IPS-18a (cell line): ENCODE data around the gene MORF4L1.
"Not testable (repeated sequence)": the region's sequence is repeated elsewhere in the genome, so short reads cannot be mapped to it uniquely, and the experiment has no call there.

Source experiments
- H3K27ac ChIP-seq: one replicate; pipeline ENCODE4 v1.5.1; 2013; ENCODE audit warnings: low read length
- H3K27me3 ChIP-seq: one replicate; pipeline ENCODE4 v1.6.1; 2013; ENCODE audit warnings: mild to moderate bottlenecking, low read length; ENCODE audit not compliant: control insufficient read depth, insufficient read depth
- H3K36me3 ChIP-seq: one replicate; pipeline ENCODE4 v1.6.1; 2013; ENCODE audit warnings: low read depth, low read length; ENCODE audit not compliant: control insufficient read depth
- H3K4me1 ChIP-seq: one replicate; pipeline ENCODE4 v1.6.1; 2013; ENCODE audit warnings: low read depth, low read length; ENCODE audit not compliant: control insufficient read depth
- H3K4me3 ChIP-seq: one replicate; pipeline ENCODE4 v1.5.1; 2013; ENCODE audit warnings: low read length
- H3K9ac ChIP-seq: one replicate; pipeline ENCODE4 v1.6.1; 2013; ENCODE audit warnings: mild to moderate bottlenecking, low read length, moderate library complexity
- H3K9me3 ChIP-seq: one replicate; pipeline ENCODE4 v1.6.1; 2013; ENCODE audit warnings: low read depth, low read length; ENCODE audit not compliant: control insufficient read depth

MORF4L1 gene

GRCh38 chr15:78921517-78921916 is 48.8 kb downstream of the MORF4L1 start:
- no peak overlapping the region for H3K27ac ChIP-seq
- H3K36me3 ChIP-seq, result peaks cover 30% of the 10 kb centered on the region
- no peak overlapping the region for H3K4me3 ChIP-seq
- no peaks in the 10 kb centered on the region for H3K9me3 ChIP-seq
- no peaks in the 10 kb centered on the region for H3K4me1 ChIP-seq
- H3K9ac ChIP-seq, result no peak overlapping the region
- H3K27me3 ChIP-seq, result no peaks in the 10 kb centered on the region

DNA sequence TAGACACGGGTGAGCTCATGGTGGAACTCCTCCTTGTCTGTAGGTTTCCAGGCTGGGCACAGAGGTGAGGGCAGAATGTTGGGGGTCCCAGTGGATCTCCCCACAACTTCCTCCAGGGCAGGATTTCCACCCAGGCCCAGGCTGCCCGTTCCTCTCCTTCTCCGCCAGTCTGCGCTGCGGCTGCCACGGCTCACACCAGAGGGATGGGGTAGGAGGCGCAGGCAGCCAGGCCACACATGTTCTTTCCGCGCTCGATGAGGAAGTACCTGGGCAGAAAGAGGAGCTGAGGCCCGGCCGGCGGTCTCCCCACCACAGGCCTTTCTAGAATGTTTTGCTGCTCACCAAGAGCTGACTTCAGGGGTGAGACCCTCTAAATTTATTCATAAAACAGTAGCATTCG is 49.2 kb downstream of the MORF4L1 start:
- no peaks in the 10 kb centered on the region for H3K4me1 ChIP-seq
- H3K4me3 ChIP-seq, result no peak overlapping the region
- H3K27ac ChIP-seq, result no peak overlapping the region
- H3K27me3 ChIP-seq, result no peaks in the 10 kb centered on the region
- H3K9me3 ChIP-seq, result no peaks in the 10 kb centered on the region
- peaks cover 30% of the 10 kb centered on the region for H3K36me3 ChIP-seq
- no peak overlapping the region for H3K9ac ChIP-seq

GRCh38 chr15:78922527-78922926 is 49.8 kb downstream of the MORF4L1 start:
- Histone ChIP-seq H3K27me3 (no peaks in the 10 kb centered on the region), H3K9me3 (no peaks in the 10 kb centered on the region), H3K9ac (no peak overlapping the region), H3K36me3 (peaks cover 30% of the 10 kb centered on the region), H3K27ac (no peak overlapping the region), H3K4me3 (no peak overlapping the region), H3K4me1 (no peaks in the 10 kb centered on the region)

GRCh38 chr15:78923015-78923414 is 50.3 kb downstream of the MORF4L1 start:
- Histone ChIP-seq H3K27ac (no peak overlapping the region), H3K9ac (no peak overlapping the region), H3K27me3 (no peaks in the 10 kb centered on the region), H3K4me1 (no peaks in the 10 kb centered on the region), H3K36me3 (peaks cover 26% of the 10 kb centered on the region), H3K4me3 (no peak overlapping the region), H3K9me3 (no peaks in the 10 kb centered on the region)

DNA sequence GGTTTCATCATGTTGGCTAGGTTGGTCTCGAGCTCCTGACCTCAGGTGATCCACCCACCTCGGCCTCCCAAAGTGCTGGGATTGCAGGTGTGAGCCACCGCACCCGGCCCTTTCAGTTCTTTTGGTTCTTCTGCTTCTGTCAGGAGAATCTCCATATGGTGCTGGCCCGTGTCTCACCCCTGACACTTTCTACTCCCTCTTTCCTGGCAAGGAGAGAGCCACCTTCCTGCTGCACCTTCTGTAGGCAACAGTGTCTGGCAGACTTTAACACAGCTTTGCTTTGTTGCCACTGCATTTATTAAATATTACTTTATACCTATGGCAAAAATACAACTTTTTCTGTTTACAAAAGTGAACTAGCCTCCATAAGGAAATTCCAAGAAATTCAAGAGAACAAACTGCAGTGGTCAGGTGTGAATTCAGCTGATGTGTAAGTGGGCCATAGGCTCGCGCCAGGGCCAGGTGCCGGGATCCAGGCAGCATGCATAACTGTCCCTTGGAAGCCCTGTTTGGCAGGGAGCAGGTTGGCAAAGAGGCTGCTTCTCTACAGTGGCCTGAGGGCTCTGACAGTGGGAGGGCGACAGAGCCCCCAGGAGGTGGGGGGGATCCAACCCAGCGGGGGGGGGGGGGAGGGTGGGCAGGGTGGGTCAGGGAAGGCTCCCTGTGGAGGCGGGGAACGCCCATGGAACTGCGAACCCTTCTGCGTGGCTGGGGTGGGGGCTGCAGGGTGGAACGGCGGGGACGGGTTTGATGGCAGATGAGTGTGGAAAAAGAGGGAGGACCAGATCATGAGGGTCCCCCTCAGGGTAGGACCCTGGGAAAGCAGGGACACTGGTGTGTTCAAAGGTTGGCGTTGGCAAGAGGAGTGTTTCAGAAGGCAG is 51.0 kb downstream of the MORF4L1 start:
- no peak overlapping the region for H3K27ac ChIP-seq
- no peaks in the 10 kb centered on the region for H3K27me3 ChIP-seq
- H3K4me3 ChIP-seq, result no peak overlapping the region
- no peaks in the 10 kb centered on the region for H3K4me1 ChIP-seq
- no peak overlapping the region for H3K9ac ChIP-seq
- no peaks in the 10 kb centered on the region for H3K9me3 ChIP-seq
- H3K36me3 ChIP-seq, result peaks cover 26% of the 10 kb centered on the region

GRCh38 chr15:78925076-78925624 is 52.5 kb downstream of the MORF4L1 start:
- Histone ChIP-seq H3K4me3 (no peak overlapping the region), H3K36me3 (peaks cover 16% of the 10 kb centered on the region)

DNA sequence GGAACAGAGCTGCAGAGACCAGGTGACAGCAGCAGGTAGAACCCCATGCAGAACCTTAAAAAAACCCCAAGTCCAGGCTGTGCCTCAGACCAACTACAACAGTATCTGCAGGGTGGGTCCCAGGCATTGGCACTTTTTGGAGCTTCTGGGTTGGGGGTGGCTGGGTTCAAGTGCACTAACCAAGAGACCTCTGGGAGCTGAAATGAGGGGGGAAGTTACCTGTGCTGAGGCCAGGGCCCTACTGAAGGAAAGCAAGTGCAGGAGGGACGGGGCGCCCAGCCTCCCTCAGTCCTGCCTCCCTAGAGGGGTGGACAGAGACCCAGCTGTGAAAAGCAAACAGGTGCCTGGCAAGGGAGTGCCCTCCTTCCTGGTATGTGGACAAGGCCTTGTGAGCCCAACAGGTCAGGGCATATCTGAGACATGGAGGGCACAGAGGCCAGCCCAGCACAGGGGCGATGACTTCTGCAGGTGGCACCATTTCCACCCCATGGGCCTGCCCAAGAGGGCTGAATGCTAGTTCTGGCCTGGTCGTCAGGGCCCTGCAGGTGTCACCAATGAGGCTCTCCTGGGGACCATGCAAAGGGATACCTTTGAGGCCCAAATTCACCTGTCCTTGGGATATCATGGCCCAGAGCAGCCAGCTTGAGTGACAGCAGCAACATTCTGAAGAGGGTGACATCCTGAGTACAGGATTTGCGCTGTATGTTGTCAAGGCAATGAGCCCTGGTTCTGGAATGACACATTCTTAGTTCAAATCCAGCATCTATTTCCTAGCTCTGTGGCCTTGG is 53.5 kb downstream of the MORF4L1 start:
- H3K9ac ChIP-seq, result no peak overlapping the region
- H3K27ac ChIP-seq, result no peak overlapping the region
- peaks cover 14% of the 10 kb centered on the region for H3K36me3 ChIP-seq
- H3K4me3 ChIP-seq, result no peak overlapping the region
- H3K27me3 ChIP-seq, result no peaks in the 10 kb centered on the region
- H3K4me1 ChIP-seq, result no peaks in the 10 kb centered on the region
- H3K9me3 ChIP-seq, result no peaks in the 10 kb centered on the region

More at GRCh38 chr15:78925076-78925624, 52.5 kb downstream of the MORF4L1 start:
- Histone ChIP-seq H3K27ac (no peak overlapping the region), H3K9me3 (no peaks in the 10 kb centered on the region), H3K27me3 (no peaks in the 10 kb centered on the region), H3K4me1 (no peaks in the 10 kb centered on the region), H3K9ac (no peak overlapping the region)

GRCh38 chr15:78927077-78927790 is 54.5 kb downstream of the MORF4L1 start:
- H3K27ac ChIP-seq, result no peak overlapping the region
- peaks cover 4% of the 10 kb centered on the region for H3K36me3 ChIP-seq

DNA sequence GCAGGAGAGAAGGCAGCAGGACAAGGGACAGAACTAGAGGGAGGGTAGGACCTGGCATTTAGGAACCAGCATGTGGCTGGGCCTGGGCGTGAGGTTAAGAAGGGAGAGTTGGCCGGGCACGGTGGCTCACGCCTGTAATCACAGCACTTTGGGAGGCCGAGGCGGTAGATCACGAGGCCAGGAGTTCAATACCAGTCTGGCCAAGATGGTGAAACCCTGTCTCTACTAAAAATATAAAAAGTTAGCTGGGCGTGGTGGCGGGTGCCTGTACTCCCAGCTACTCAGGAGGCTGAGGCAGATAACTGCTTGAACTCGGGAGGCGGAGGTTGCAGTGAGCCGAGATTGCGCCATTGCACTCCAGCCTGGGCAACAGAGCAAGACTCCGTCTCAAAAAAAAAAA is 55.5 kb downstream of the MORF4L1 start:
- H3K27ac ChIP-seq, H3K9me3 ChIP-seq, H3K36me3 ChIP-seq, H3K4me3 ChIP-seq, H3K27me3 ChIP-seq, H3K4me1 ChIP-seq, H3K9ac ChIP-seq: not testable (repeated sequence)

More at GRCh38 chr15:78927077-78927790, 54.5 kb downstream of the MORF4L1 start:
- Histone ChIP-seq H3K4me3 (no peak overlapping the region), H3K27me3 (no peaks in the 10 kb centered on the region), H3K9ac (no peak overlapping the region), H3K4me1 (no peaks in the 10 kb centered on the region), H3K9me3 (no peaks in the 10 kb centered on the region)

DNA sequence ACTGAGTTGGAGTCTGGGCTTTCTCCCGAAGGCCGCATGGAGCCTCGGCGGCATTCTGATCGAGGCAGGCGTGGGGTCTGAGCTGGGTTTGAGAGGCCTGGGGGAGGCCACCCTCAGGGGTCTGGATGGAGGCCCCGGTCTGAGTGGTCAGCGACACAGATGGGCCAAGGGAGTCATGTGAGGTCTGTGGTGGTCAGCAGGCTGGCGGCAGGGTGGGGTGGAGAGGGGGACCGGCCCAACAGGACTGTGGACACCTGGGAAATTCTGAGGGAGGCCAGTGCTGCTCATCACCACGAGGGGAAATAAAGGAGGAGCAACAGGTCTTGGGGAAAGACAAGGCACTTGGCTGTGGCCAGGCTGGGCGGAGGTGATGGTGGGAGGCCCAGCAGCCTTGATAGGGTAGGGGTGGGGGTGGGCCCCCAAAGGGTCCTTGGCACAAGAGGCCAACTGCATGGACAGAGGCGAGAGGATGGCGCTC is 56.0 kb downstream of the MORF4L1 start:
- no peak overlapping the region for H3K9ac ChIP-seq
- no peak overlapping the region for H3K27ac ChIP-seq
- no peaks in the 10 kb centered on the region for H3K36me3 ChIP-seq
- H3K9me3 ChIP-seq, result no peaks in the 10 kb centered on the region
- H3K27me3 ChIP-seq, result no peaks in the 10 kb centered on the region
- H3K4me3 ChIP-seq, result no peak overlapping the region
- H3K4me1 ChIP-seq, result no peaks in the 10 kb centered on the region
